ENCODE measurements around the gene SUCO. TPM values are rescaled to one million over a fixed set of nuclear protein-coding genes. Genes with fewer than 3 reads are reported as not detected.
"Not testable (repeated sequence)": the region's sequence is repeated elsewhere in the genome, so short reads cannot be mapped to it uniquely, and the experiment has no call there.

The SUCO gene
- total and polyA plus RNA-seq, 12 donors = 10.2 to 31.4 (median 24.6) TPM

- Histone ChIP-seq H3K36me3 (no peaks in the 10 kb centered on the region), H3K4me3 (no peak overlapping the region), H3K9me3 (no peaks in the 10 kb centered on the region), H3K4me1 (peaks cover 0 to 12% (median 5%) of the 10 kb centered on the region in 9 donors), H3K27me3 (peaks cover 0 to 3% (median 0%) of the 10 kb centered on the region in 7 donors), H3K27ac (no peak overlapping the region)
- intact Hi-C loops (cut with DNase I) = no loop called here
- 69 to 75% methylated on average over 1 of the region's 1 CpG for WGBS, 2 donors
- no peak for TF ChIP-seq CTCF (IDR thresholded peaks at IDR 0.05)
- ATAC-seq (no peak), DNase-seq (no peak)
These were observed 40.5 kb upstream of the SUCO start for GRCh38 chr1:172492421-172492820.

- TF ChIP-seq CTCF (IDR thresholded peaks at IDR 0.05) = no peak
- 94 to 95% methylated on average over 2 of the region's 2 CpGs for WGBS, 2 donors
- Histone ChIP-seq H3K4me1 (peaks cover 0 to 26% (median 5%) of the 10 kb centered on the region in 9 donors), H3K27ac (no peak overlapping the region), H3K4me3 (no peak overlapping the region), H3K27me3 (peaks cover 0 to 3% (median 0%) of the 10 kb centered on the region in 7 donors), H3K9me3 (no peaks in the 10 kb centered on the region), H3K36me3 (no peaks in the 10 kb centered on the region)
- intact Hi-C loops (cut with DNase I) = no loop called here
- DNase-seq = no peak
- ATAC-seq = no peak
These were observed 38.8 kb upstream of the SUCO start for GRCh38 chr1:172494166-172494565.

- H3K9me3 ChIP-seq; H3K4me3 ChIP-seq; DNase-seq; H3K36me3 ChIP-seq; ATAC-seq; H3K27me3 ChIP-seq; H3K27ac ChIP-seq; intact Hi-C loops (cut with DNase I): not testable (repeated sequence)
- 81 to 88% methylated on average over 5 of the region's 5 CpGs for WGBS, 2 donors
- peaks cover 0 to 37% (median 5%) of the 10 kb centered on the region in 9 donors for H3K4me1 ChIP-seq
These were observed 36.8 kb upstream of the SUCO start for GRCh38 chr1:172496127-172496526.

- intact Hi-C loops (cut with DNase I) = no loop called here
- ATAC-seq = no peak
- no peaks in the 10 kb centered on the region for H3K27me3 ChIP-seq
These were observed 36.3 kb upstream of the SUCO start for GRCh38 chr1:172496678-172497077.

More at GRCh38 chr1:172496678-172497077, 36.3 kb upstream of the SUCO start:
- H3K4me3 ChIP-seq = no peak overlapping the region
- no peaks in the 10 kb centered on the region for H3K9me3 ChIP-seq
- H3K36me3 ChIP-seq = no peaks in the 10 kb centered on the region
- no peak for DNase-seq
- no peak for TF ChIP-seq CTCF (IDR thresholded peaks at IDR 0.05)
- H3K27ac ChIP-seq = peak overlapping the region in 3 of 10 donors; percentile 29 to 62 (median 45)
- peaks cover 0 to 37% (median 5%) of the 10 kb centered on the region in 9 donors for H3K4me1 ChIP-seq
- WGBS, 2 donors = 18 to 19% methylated on average over 1 of the region's 1 CpG

Measured in heart right ventricle (tissue), 16 donors.